GM21381 (cell line): ENCODE measurements around the gene HDAC4.

ENCODE experiments used
- ATAC-seq: cut with Tn5 transposase; IDR thresholded peaks from one replicate; pipeline ENCODE4 v1.9.1; 2021; ENCODE audit warnings: mild to moderate bottlenecking, moderate library complexity; ENCODE audit not compliant: unreplicated experiment

The HDAC4 gene

DNA sequence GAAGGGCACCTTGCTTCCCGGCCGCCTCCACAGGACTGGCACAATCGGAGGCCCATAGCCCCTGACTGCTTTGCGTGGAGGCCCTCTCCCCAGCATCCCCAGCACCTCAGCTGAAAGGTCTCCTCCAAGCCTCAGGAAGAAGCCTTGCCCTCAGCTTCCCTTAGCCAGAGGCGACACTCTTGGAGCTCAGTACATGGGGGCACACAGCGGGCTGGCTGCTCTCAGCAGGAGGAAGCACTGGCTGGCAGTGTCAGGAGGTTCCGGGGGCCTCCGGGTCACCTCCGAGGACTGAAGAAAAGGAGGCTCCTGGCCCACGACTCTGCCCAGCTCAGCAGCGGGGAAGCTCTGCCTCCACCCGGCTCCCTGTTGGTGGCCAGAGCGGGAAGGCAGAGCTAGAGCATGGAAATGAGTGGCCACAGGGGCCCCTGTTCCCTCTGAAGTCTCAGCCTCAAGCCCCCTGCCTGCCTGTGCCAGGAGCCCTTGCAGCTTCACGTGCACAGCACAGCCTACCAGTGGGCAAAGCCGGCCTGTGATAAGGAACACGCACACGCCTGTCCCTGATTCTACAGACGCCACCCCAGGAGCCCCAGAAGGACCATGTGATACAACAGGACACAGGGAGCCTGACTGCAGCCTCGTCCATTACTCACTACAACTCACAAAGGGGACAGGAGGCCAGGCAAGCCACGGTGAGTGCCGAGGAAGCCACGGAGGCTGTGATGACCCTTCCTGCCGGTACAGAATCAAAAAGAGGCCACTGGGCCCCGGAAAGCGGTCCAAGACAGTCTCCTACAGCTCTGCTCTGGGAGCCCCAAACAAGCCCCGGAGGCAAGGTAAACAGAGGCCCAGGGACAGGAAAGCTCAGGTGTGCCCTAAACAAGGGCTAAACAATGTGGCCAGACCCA lies 15.5 kb downstream of the HDAC4 start:
- ATAC-seq: no peak

DNA sequence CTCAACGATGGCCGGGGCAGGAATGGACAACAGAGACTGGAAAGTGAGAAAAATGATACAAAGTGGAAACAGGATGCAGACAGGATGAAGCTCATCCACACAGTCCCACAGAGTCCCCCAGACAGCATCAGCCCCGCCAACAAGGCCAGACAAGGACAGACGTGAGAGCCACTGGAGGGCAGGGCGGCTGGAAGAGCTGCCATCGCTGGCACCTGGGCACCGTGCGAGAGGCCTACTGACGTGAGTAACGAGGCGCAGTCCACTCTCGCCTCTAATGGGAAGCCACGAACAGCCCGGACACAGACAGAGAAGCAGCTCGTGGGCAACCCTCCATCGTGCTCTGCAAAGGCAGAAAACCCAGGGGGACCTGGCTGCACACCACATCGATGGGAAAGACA lies 17.1 kb downstream of the HDAC4 start:
- ATAC-seq: no peak

DNA sequence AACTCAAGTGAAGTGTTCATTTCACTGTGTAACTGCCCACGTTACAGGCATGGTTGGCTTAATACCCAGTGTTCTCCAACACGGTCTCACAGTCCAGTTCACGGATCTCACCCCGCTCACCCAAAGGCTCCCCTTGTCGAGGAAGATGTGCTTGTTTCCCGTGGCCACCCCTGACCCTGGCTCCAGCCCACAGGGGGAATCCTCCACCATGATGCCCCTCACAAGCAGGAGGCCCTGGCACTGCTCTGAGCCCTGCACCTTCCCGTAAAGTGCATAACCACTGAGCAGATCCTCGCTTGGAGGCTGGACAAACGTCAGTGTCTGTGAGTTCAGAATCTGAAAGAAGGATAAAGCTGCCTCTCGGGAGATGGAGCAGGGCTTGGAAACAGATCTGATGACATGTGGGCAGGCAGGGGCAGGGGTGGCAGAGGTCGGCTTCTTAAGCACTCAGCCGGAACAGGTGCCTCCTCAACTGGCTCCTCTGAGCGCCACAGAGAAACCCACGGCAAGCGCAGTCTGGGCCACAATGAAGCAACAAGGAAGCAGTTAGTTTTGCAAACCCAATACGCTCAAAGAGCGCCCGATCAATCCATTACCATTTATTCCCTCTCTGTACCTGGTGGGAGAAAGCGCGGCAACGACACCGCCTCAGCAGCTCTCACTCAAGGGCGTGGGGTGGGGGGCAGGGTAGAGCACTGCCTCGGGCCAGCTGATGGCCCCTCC lies 17.6 kb downstream of the HDAC4 start:
- ATAC-seq: no peak

DNA sequence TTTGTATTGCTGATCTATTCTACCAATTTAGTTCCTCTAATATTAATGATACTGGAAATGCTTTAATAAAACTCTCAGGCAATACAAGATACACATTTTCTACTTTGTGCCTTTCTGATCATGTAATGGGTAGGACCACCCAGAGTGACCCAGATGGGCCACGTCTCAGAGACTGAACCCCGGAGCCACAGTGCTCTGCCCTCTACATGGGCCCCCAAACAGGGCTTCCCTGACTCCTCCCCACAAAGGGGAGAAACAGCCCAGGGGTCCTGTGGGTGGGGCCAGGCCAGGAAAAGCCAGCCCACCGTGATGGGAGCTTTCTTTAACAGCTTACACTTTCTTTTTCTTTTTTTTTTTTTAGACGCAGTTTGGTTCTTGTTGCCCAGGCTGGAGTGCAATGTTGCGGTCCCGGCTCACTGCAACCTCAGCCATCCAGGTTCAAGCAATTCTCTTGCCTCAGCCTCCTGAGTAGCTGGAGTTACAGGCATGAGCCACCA lies 18.4 kb downstream of the HDAC4 start:
- no peak for ATAC-seq

DNA sequence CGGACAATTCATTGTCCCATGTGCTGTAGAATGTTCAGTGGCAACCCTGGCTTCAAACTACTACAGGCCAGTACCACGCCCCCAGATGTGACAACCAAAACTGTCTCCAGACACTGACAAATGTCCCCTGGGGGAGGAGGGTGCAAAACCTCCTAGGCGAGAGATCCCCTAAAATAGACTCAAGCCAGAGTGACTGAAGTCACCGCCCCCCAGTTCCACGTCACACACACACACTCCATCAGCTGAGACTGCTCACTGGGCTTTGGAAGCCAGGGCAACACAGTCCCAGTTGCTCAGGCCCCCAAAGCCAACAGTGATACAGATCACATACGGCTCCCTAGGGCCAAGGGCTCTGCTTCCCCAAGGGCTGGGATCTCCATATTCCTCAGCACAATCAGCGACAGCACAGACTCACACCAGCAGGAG lies 19.1 kb downstream of the HDAC4 start:
- ATAC-seq: peak; percentile 65

DNA sequence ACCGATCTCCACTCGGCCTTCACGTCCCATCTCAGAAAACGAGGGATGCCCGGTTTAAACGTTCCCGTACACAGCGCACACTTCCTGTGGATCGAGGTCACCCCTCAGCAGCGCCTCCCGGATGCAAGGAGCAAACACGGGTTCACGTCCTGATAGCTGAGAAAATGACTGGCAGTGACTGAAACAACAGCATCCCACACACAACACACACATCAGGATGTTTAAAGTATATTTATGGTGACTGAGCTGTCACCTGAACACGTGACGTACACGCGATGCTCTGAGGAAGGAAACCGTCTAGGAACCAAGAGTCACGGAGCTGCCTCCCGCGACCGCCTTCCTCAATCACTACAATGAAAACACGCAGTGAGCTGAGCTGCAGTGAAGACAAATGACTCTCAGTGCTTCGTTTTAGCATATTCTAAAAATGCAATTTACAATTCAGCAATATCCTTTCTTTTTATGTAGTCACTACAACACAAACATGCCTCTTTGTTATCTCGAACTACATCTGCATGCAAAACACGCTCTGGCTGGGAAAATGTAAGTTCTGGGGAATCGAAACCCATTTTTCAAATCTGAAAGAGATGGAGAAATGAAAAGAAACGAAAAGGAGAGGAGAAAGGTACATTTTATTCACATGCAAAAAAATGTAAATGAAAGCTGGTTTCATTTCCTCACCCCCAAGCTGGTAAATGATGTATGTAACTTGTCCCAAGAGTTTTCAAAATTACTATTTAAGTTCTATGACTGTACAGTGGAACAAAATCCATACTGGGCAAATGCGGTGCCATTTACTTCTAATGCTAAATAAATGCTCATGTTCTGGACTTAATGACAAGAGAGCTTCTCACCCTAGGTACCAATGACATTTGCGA lies 19.8 kb downstream of the HDAC4 start:
- ATAC-seq: peak; percentile 36

DNA sequence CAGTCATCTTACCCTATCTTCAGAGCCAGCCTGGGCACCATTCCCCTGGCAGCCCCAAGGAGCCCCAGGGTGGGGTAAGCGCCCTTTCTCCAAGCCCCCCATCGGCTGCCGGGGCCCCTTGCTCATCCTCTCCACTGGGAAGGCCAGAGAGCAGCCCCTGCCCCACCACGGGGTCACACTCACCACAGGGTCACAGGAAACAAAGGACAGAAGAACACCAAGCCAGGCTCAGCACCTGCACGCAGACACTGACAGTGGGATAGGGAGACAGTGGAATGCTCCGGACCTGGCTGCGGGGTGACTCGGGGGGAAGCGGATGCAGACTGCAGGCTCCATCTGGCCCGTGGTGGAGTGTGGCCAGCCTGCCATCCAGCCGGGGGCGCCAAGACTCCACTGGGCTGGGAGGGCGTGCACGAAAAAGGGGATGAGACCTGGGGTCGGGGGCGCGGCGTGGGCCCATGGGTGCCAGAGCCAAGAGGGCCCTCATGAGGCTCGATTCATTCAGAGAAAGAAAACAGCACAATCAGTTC lies 21.1 kb downstream of the HDAC4 start:
- ATAC-seq: no peak

DNA sequence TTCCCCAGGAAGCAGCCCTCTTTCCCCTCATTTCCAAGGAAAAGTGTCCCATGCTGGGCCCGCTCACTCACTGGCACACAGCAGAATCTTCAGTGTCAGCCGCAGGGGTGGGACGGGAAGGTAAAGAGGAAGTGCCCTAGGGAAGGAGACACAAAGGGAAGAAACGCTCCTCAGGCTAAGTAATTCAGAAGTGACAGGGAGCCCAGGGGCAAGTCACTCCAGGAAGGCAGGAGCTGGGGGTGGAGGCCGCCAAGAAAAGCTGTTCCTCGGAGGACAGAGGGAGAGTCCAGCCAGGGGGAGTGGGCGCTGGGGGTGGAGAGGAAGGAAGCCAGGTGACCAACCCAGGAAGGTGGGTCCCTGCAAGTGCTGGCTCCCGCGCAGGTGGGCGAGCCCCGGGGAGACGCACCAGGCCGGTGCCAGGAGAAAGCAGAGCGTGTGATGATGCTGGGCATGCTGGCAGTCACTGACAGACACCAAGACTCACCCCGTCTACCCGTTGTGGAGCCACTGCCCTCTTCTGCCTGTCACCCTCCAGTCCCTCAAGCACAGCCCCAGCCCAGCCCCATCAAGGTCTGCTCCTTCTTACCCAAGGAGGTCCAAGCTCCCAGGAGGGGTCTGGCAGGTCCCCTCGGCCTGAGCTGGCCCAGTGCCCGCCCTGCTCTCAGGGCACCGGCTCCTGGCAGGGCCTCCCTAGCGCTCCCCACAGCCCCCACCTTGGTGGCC lies 21.7 kb downstream of the HDAC4 start:
- no peak for ATAC-seq

DNA sequence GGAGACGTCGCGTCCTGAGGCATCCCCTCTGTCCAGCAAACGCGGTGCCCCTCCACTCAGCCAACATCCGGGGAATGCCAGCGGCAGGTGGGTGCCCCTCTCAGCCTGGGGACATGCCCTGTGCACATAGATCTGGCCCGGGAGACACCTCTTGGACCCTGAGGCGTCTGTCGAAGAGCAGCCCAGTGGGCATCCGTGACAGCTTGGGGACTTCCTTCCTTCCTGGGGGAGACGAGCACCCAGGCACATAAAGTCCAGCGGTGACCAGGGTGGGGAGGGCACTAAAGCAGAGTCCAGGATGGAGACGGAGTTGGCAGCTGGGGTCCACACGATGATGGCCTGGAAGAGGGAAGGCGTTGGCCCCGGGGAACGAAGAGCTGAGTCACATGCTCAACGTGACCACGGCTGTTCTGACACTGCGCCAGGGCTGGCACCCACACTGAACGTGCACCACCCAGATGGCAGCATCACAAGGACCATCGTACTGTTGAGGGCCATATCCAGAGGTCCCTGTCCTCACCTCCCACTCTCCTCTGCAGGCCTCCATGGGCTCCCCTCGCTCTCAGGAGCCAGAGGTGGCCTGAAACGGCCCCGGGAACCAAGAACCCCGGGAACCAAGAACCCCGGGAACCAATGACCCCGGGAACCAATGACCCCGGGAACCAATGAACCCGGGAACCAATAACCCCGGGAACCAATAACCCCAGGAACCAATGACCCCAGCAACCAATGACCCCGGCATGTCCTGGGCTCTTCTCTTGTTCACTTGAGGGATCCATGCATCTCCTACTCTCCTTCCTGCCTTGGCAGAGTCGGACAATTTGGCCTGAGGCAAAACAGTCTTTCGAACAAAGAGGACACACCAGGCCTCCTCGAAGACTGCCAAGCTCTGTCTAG lies 22.6 kb downstream of the HDAC4 start:
- ATAC-seq: no peak

DNA sequence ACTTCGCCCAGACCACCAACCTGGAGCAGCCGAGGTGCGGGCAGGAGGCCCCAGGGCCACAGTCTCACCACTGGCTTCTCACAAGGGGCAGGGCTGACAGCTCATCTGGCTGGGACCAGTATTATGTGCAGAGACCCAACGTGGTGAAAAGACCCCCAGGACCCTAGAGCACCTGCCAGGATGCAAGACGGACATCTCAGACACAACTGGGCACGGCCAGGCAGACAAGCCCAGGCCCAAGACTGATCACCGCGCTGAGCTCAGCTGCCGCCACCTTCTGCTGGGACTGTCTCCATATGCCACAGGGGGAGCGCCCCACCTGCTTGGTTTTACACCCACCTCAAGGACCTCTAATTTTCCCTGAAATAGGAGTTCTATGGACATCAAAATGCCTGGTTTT lies 23.2 kb downstream of the HDAC4 start:
- ATAC-seq: no peak

DNA sequence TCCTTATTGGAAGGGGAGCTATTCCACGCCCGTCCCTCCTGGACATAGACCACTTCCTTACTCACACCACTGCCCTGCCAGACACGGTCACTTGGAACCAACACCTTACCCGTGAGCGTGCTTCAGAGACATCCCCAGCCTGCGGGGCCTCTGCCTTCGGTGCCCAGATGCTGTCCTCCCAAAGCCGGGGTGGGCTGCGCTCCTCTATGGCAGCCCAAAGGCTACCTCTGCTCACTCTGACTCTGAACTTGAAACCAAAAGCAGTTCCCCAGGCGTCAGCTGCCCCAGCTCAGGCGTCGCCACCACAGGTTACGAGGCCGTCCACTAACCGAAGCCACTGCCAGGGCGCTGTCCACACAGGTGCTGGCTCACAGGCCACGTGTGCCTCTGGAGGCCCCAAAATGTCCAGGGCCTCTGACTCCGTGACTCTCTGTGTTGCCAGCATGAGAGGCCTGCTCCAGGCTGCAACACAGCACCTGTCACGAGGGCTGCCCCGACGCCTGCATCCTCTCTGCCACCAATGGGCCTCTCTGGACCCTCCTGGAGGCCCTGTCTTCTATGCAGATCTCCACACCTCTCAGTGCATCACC lies 23.8 kb downstream of the HDAC4 start:
- ATAC-seq: no peak

DNA sequence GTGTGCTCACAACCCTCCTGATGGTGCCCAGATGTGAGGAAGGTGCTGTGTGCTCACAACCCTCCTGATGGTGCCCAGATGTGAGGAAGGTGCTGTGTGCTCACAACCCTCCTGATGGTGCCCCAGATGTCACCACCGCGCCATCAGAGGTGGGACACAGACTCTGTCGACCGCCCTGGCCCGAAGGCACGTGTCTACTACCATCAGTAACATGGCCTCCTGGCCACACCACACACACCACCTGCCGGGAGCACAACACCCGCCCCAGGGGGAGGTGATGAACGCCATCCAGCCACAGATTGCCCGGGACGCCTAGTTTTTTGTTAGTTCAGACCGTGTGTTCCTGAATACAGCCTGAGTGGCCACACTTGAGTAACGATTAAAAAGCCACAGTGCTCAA lies 24.5 kb downstream of the HDAC4 start:
- no peak for ATAC-seq

DNA sequence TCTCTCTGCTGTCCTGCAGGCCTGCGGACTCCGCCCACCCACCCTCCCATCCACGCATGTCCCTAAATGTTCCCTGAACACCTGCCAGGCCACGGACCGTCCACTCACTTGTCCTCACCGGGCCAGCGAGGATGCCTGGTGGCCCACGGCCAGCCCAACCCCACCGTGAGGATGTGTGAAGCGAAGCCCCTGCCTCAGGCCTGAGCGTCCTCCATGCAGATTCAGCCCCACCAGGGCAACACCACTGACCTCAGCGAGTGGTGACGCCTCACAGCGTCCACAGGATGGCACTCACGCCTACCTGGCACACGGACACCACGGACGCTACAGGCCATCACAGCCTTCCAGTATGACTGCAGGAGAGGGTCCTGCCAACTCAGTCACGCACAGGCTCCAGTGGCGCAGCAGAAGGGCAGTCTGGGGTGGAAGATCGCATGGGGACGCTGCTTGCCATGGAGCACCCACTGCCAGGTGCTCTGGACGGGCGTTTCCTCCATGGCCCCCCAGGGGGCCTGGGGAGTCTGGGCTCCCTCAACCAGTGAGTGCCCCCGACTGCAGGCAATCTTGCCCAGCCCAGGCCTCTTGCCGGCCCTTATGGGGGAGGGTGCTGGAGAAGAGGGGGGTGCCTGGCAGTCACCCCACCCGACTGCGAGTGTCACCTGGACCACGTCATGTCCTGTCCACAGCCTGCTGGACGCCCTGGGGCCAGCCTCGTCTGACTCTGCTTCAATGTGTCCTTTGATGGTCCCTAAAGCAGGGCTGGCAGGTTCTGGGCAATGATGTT lies 25.4 kb downstream of the HDAC4 start:
- no peak for ATAC-seq

DNA sequence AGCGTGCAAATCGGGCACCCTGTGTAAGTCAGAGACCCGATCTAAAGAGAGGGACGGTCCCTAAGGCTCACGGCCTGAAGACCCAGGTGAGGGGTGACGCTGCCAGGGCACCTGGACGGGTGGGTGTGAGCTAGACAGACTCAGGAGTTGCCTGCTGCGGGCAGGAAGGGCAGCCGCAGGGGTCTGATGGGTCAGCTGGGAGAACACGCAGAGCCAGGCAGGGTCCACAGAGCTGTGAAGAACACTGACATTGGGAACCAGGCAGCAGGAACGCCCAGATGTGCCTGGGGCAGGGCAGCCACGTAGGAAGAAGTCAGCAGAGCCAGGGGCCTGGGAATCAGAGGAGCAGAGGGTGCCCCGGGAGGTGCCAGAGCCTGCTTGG lies 25.9 kb downstream of the HDAC4 start:
- no peak for ATAC-seq

DNA sequence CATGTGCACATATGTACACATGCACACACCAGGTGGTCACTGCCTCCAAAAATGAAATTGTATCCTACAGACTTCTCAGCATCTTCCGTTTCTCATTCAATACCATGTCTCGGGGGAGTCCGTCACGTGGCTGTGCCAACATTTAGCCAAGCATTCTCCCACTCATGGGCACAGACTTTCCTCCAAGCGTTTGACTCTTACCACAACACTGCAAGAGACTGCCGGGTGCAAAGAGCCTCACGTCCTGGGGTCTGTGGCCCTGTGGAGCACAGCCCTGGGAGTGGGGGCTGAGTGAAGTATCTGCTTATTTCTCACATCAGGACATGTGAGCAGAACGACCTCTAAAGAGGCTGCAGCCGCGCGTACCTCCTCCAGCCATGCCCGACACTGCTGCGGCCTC lies 28.0 kb downstream of the HDAC4 start:
- ATAC-seq: no peak

DNA sequence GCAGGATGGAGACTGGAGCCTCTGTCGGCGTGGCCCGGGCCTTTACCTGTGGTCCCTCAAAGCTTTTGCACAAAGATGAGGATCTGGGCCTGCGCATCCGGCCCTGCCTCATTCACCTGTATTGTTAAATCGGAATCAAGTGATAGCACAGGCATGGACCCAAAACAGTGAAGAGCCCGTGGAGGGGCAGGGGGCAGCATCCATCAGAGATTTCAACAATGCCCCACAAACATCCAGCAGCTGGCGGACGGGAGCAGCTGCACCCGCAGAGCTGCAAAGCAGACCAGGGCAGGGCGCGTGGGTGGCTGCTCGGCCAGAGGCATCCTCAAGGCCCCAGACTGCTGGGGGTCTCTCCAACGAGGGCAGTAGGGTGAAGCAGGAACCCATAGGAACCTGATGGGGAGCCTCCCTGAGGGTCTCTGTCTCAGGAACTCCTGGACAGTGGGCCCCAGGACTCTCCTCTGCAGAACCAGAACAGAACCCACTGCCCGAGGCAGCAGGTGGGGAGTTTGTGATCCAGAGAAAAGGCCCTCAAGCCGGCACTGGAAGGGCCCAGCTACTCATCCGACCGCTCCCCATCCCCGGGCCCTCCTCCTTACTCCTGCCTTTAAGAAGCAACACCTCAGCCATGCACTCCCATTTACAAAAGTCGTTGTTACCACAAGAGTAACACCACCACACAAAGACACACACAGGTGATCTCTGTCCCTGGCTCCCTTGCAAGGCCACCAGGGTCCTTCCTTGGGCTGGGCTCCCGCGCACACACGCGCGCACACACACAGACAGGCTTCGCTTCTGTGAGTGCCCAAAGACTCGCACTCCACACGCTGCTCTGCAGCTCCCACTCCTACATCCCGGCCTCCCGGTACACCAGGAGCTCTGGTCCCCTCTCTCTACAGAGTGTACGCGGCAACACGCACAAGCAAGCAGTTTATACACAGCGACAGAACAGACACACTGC lies 28.8 kb downstream of the HDAC4 start:
- no peak for ATAC-seq
